Naive thymus-derived CD4-positive, alpha-beta T cell (primary cell): Measurements from ENCODE around the gene HKDC1. TPM values are rescaled to one million over a fixed set of nuclear protein-coding genes. Genes with fewer than 3 reads are reported as not detected.
A peak's percentile ranks its signal among the peaks of the same experiment; 100 is the strongest.

ENCODE experiments used
- ATAC-seq: fragments of 150-1000 bp; cut with Tn5 transposase; 2 replicates; pipeline ENCODE4 v1.10.0; 2021; ENCODE audit warnings: mild to moderate bottlenecking, moderate library complexity
- CTCF ChIA-PET: fragments of 350-600 bp; sonication (Branson Sonifier 250); formaldehyde crosslinking; loops from one replicate; lab custom pipeline; 2021; ENCODE audit warnings: antibody characterized with exemption; lab: Charles Lee
- POLR2A ChIA-PET: fragments of 350-600 bp; sonication (Branson Sonifier 250); formaldehyde crosslinking; loops from one replicate; lab custom pipeline; 2021; ENCODE audit warnings: antibody characterized with exemption, inconsistent platforms; lab: Charles Lee
- DNase-seq, 9 donors: peaks; one replicate each; pipeline versions ENCODE4 v3.0.0 to v3.0.0-alpha.2; 2020 to 2022; ENCODE audit warnings: mixed read lengths in 1 of 9
- H3K27ac ChIP-seq: one replicate; pipeline ENCODE4 v1.7.0; 2013; ENCODE audit warnings: mild to moderate bottlenecking, low read depth, low read length, moderate library complexity
- H3K27me3 ChIP-seq, 2 donors: one replicate each; pipeline ENCODE4 v1.7.0; 2013; ENCODE audit warnings: low read length in 2 of 2, mild to moderate bottlenecking in 2 of 2, moderate library complexity in 2 of 2; ENCODE audit not compliant: control insufficient read depth in 2 of 2, insufficient read depth in 2 of 2
- H3K36me3 ChIP-seq, 3 experiments: 1 replicate in 2 of 3; 2 replicates in 1 of 3; pipeline ENCODE4 v1.7.0; 2013; ENCODE audit warnings: low read length in 3 of 3, mild to moderate bottlenecking in 3 of 3, moderate library complexity in 1 of 3; ENCODE audit not compliant: insufficient read depth in 3 of 3, control insufficient read depth in 2 of 3
- H3K4me1 ChIP-seq, 2 donors: one replicate each; pipeline ENCODE4 v1.7.0; 2013; ENCODE audit warnings: low read length in 2 of 2, mild to moderate bottlenecking in 2 of 2, moderate library complexity in 1 of 2; ENCODE audit not compliant: control insufficient read depth in 2 of 2, insufficient read depth in 2 of 2
- H3K4me3 ChIP-seq: 2 replicates; pipeline ENCODE4 v1.7.0; 2013; ENCODE audit warnings: mild to moderate bottlenecking, low read length
- H3K9me3 ChIP-seq, 3 experiments: 1 replicate in 2 of 3; 2 replicates in 1 of 3; pipeline ENCODE4 v1.7.0; 2013; ENCODE audit warnings: low read length in 3 of 3; ENCODE audit not compliant: control insufficient read depth in 2 of 3
- H3K27ac Mint-ChIP-seq, 9 donors: one replicate each; pipeline ENCODE4 v1.8.0; 2020 to 2022; ENCODE audit warnings: mixed read lengths in 9 of 9, mild to moderate bottlenecking in 8 of 9, moderate library complexity in 5 of 9, inconsistent platforms in 2 of 9
- H3K27me3 Mint-ChIP-seq, 5 donors: one replicate each; pipeline ENCODE4 v1.8.0; 2021 to 2022; ENCODE audit warnings: mixed read lengths in 5 of 5, mild to moderate bottlenecking in 1 of 5
- H3K36me3 Mint-ChIP-seq, 5 donors: one replicate each; pipeline ENCODE4 v1.8.0; 2020 to 2022; ENCODE audit warnings: mixed read lengths in 5 of 5, mild to moderate bottlenecking in 3 of 5, inconsistent platforms in 1 of 5
- H3K4me1 Mint-ChIP-seq, 7 donors: one replicate each; pipeline ENCODE4 v1.8.0; 2020 to 2022; ENCODE audit warnings: mixed read lengths in 7 of 7, mild to moderate bottlenecking in 3 of 7, inconsistent platforms in 1 of 7
- H3K4me3 Mint-ChIP-seq, 10 donors: one replicate each; pipeline ENCODE4 v1.8.0; 2020 to 2022; ENCODE audit warnings: mild to moderate bottlenecking in 10 of 10, mixed read lengths in 10 of 10, moderate library complexity in 6 of 10, inconsistent platforms in 2 of 10
- H3K9me3 Mint-ChIP-seq, 11 donors: one replicate each; pipeline ENCODE4 v1.8.0; 2020 to 2022; ENCODE audit warnings: mixed read lengths in 11 of 11, mild to moderate bottlenecking in 4 of 11, inconsistent platforms in 1 of 11, moderate library complexity in 1 of 11
- intact Hi-C, 2 donors: fragments of 100-400 bp; cut with micrococcal nuclease; formaldehyde crosslinking; loops; one replicate each; pipeline ENCODE4 v1.15.1; 2023
- polyA plus RNA-seq, 2 donors: library from polyadenylated mRNA; unstranded; fragments of 300-500 nt; fragmentation: Illumina TruSeq; gene quantifications; one replicate each; pipeline ENCODE4 v1.2.3, GENCODE V29; 2021
- total RNA-seq, 6 experiments: library from RNA in 5 of 6; stranded (reverse) in 5 of 6; gene quantifications; 1 replicate in 5 of 6; 2 replicates in 1 of 6; pipeline ENCODE4 v1.2.3 and lab custom pipeline; 2021 to 2026

HKDC1 gene
- total and polyA plus RNA-seq, 7 experiments from 2014 or later, result 1.9 to 10.9 (median 4.1) TPM

DNA sequence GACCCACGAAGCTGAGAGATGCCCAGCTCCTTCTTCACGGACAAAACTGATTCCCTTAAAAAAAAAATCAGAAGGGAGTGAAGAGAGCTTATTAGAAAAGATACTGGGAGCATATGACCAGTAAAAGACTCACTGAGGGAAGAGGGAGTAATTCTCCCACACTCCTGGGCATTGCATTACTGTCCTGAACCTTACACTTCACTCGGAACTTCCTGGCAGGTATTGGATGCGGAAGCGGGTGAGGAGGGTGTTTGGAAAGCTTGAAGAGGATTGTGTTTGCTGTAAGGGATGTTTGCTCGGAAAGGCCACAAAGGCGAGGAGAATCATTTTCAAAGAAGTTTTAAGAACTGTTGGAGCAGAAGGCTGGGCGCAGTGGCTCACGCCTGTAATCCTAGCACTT, 375 bp downstream of the HKDC1 start:
- intact Hi-C loops, result no loop called here
- DNase-seq, result no peak
- ATAC-seq, result no peak
- Histone ChIP-seq H3K27ac (no peak overlapping the region), H3K9me3 (no peaks in the 10 kb centered on the region), H3K4me1 (peaks cover 15 to 36% of the 10 kb centered on the region in 2 donors), H3K27me3 (no peaks in the 10 kb centered on the region), H3K36me3 (no peaks in the 10 kb centered on the region), H3K4me3 (no peak overlapping the region)
- Mint-ChIP-seq H3K4me3 (no peak overlapping the region), H3K27me3 (peaks cover 0 to 5% (median 0%) of the 10 kb centered on the region in 5 donors), H3K4me1 (peaks cover 6 to 46% (median 19%) of the 10 kb centered on the region in 7 donors), H3K27ac (peak overlapping the region in 2 of 9 donors; percentile 59 to 78), H3K36me3 (peaks cover 0 to 1% (median 0%) of the 10 kb centered on the region in 5 donors), H3K9me3 (peaks cover 0 to under 1% (median 0%) of the 10 kb centered on the region in 11 donors)
- ChIA-PET POLR2A (no interaction called here), CTCF (interaction anchor here (0.6 kb wide), 1 partner anchor 172 kb away, joined by 3 read pairs; no protein-coding TSS in a partner anchor)

DNA sequence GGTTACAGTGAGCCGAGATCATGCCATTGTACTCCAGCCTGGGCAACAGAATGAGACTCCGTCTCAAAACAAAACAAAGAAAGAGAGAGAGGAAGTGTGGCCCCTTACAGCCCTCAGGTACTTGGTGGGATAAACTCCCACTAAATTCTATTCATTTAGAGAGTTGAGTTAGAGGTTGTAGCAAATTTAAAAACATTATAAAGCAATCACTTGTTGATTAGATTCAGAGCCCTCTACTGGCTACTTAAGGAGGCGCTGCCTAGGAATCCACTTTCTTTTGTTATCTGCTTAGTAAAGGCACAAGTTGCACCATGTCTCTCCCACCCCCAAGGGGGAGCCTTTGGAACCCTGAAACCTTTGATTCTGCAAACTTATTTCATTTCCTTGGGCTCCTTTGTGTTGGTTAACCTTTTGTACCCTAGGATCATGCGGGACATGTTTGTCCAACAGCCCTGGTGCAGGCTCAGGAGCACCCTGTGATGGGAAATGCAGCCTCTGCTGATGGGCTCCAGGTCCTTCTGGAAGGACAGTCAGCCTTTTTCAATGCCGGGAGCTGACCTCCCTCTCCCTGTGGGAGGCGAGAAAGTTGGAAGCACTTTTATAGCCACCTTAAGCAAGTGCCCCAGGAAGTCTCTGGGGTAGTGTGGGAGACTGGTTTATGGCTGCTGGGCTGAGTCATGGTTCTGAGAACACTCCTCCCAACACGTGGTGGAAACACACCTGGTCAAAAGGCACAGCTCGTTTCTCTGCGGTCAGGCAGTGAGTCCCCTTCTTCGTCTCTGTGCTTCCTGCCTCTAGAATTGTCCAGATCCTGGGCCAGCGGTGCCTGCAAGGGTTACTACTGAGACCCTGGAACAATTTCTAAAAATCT, 2.3 kb downstream of the HKDC1 start:
- H3K4me1 Mint-ChIP-seq, result peaks cover 0 to 47% (median 15%) of the 10 kb centered on the region in 7 donors
- no peaks in the 10 kb centered on the region for H3K9me3 Mint-ChIP-seq
- peak overlapping the region; percentile 34 for H3K4me3 ChIP-seq

DNA sequence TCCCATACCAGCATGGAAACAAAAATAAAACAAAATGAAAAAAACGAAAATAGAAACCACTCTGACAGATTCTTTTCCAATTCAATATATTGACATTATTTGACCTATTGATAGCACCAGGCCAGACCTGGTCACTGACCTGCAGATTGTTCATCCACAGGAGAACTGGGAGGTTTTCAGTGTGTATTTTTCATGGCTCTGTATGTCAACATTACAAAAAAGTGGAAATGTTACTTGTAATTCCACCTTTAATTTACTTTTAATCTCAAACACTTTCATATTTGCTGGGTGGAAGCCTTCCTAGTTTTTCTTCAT, 2.9 kb downstream of the HKDC1 start:
- H3K4me3 Mint-ChIP-seq, result peak overlapping the region in 3 of 10 donors; percentile 49 to 83 (median 51)

More for the DNA sequence above, 2.3 kb downstream of the HKDC1 start:
- Histone ChIP-seq H3K27ac (no peak overlapping the region), H3K27me3 (no peaks in the 10 kb centered on the region), H3K9me3 (no peaks in the 10 kb centered on the region), H3K36me3 (no peaks in the 10 kb centered on the region), H3K4me1 (peaks cover 11 to 37% of the 10 kb centered on the region in 2 donors)
- no peaks in the 10 kb centered on the region for H3K27me3 Mint-ChIP-seq
- peak overlapping the region in 4 of 10 donors; percentile 17 to 83 (median 50) for H3K4me3 Mint-ChIP-seq
- ChIA-PET CTCF (interaction anchor here (0.5 kb wide), 1 partner anchor 295 kb away, joined by 3 read pairs; no protein-coding TSS in a partner anchor), POLR2A (interaction anchor here (0.6 kb wide), 1 partner anchor 130 kb away, joined by 4 read pairs; no protein-coding TSS in a partner anchor)
- ATAC-seq, result peak; percentile 88
- H3K27ac Mint-ChIP-seq, result peak overlapping the region in 4 of 9 donors; percentile 18 to 91 (median 56)
- H3K36me3 Mint-ChIP-seq, result peaks cover 0 to 1% (median 0%) of the 10 kb centered on the region in 5 donors
- intact Hi-C loops, result loop anchor here (1.0 to 2.0 kb wide), 11 partner anchors 10 to 234 kb away; partner anchors contain the start of genes SUPV3L1 (in 2 of the 2), VPS26A (in 2 of the 2) and KIFBP (in 1 of the 2)
- peak in 8 of 9 donors; percentile 21 to 80 (median 41) for DNase-seq

DNA sequence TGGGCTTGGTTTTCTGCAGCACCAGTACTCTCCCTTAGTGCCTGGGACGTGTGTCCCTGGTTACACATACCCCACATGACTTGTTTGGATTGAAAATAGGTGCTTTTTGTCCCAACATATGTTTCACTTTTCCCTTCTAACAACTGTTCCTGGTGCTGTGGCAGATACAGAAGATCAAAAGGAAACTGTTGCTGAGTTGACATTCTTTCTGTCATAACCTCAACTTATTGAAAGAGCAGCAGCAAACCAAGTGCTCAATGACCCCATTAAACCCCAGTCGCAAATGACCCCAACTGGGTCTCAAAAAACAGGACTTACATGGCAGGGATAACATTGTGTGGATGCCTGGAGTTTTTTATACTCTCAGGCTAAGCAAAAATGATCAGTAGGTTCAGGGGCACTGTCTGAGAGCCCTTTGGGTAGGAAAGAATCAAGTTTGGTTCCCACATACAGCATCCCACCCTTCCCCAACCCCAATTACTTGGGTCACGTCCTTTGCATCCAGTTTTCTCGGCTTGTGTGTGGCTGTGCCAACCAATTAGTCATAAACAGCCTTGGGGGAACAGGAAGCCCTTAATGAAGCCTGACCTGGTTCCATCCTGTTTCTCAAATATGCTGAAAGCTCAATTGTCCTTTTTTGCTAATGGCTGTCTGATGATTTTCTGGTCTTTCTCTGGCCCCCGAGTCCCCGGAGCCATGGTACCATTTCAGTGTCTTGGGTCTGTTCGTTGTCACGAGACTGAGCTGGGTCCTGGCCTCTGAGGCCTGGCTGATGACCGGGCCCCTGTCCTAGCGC, 4.9 kb downstream of the HKDC1 start:
- ChIA-PET POLR2A (interaction anchor here (0.8 kb wide), 1 partner anchor 9 kb away, joined by 3 read pairs; no protein-coding TSS in a partner anchor), CTCF (no interaction called here)
- Mint-ChIP-seq H3K27ac (peak overlapping the region in 1 of 9 donors; percentile 87), H3K4me3 (peak overlapping the region in 1 of 10 donors; percentile 71), H3K27me3 (no peaks in the 10 kb centered on the region), H3K4me1 (peaks cover 12 to 74% (median 38%) of the 10 kb centered on the region in 7 donors), H3K36me3 (peaks cover 0 to 1% (median 0%) of the 10 kb centered on the region in 5 donors), H3K9me3 (no peaks in the 10 kb centered on the region)
- Histone ChIP-seq H3K27me3 (no peaks in the 10 kb centered on the region), H3K36me3 (no peaks in the 10 kb centered on the region), H3K27ac (no peak overlapping the region), H3K4me3 (no peak overlapping the region), H3K4me1 (peaks cover 32 to 61% of the 10 kb centered on the region in 2 donors), H3K9me3 (no peaks in the 10 kb centered on the region)
- intact Hi-C loops, result no loop called here
- ATAC-seq (no peak), DNase-seq (no peak)

More for the DNA sequence above, 2.9 kb downstream of the HKDC1 start:
- ATAC-seq (no peak), DNase-seq (no peak)
- Histone ChIP-seq H3K36me3 (no peaks in the 10 kb centered on the region), H3K27me3 (no peaks in the 10 kb centered on the region), H3K4me3 (no peak overlapping the region), H3K27ac (no peak overlapping the region), H3K9me3 (no peaks in the 10 kb centered on the region), H3K4me1 (peaks cover 16 to 43% of the 10 kb centered on the region in 2 donors)
- ChIA-PET POLR2A (no interaction called here), CTCF (interaction anchor here (0.5 kb wide), 1 partner anchor 295 kb away, joined by 3 read pairs; no protein-coding TSS in a partner anchor)
- Mint-ChIP-seq H3K9me3 (no peaks in the 10 kb centered on the region), H3K4me1 (peaks cover 0 to 53% (median 18%) of the 10 kb centered on the region in 7 donors), H3K27me3 (no peaks in the 10 kb centered on the region), H3K27ac (peak overlapping the region in 3 of 9 donors; percentile 18 to 91 (median 59)), H3K36me3 (peaks cover 0 to 1% (median 0%) of the 10 kb centered on the region in 5 donors)
- intact Hi-C loops, result loop anchor here (2.0 kb wide), 7 partner anchors 14 to 234 kb away; partner anchors contain the start of genes KIFBP (in 1 of the 2), SUPV3L1 (in 1 of the 2) and VPS26A (in 1 of the 2)

DNA sequence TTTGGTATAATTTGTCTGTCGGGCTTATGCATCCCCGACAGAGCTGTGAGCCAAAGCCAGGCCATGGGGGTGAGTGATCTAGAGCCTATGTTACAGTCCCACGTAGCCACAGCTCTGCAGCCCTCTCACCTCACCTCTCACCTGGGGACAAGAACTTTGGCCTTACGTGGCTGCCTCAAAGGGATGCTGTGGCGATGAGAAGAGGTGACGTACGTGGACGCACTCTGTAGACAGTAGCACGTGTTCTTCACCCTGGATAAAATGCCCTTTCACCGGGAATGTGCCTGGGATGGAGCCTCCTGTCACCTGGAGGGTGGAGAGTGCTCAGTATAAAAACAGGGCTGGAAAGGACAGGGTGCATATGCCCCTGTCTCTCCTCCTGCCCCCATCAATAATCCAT, 5.5 kb downstream of the HKDC1 start:
- no peaks in the 10 kb centered on the region for H3K27me3 Mint-ChIP-seq
- DNase-seq (no peak), ATAC-seq (no peak)
- H3K27ac Mint-ChIP-seq, result peak overlapping the region in 1 of 9 donors; percentile 55
- intact Hi-C loops, result no loop called here
- H3K4me1 ChIP-seq, result peaks cover 32 to 67% of the 10 kb centered on the region in 2 donors
- H3K4me3 Mint-ChIP-seq, result peak overlapping the region in 1 of 10 donors; percentile 14
- no peak overlapping the region for H3K4me3 ChIP-seq
- POLR2A ChIA-PET, result interaction anchor here (0.8 kb wide), 1 partner anchor 8 kb away, joined by 3 read pairs; no protein-coding TSS in a partner anchor
- no peaks in the 10 kb centered on the region for H3K9me3 Mint-ChIP-seq
- CTCF ChIA-PET, result no interaction called here
- no peaks in the 10 kb centered on the region for H3K27me3 ChIP-seq
- H3K27ac ChIP-seq, result no peak overlapping the region
- peaks cover 12 to 74% (median 38%) of the 10 kb centered on the region in 7 donors for H3K4me1 Mint-ChIP-seq
- no peaks in the 10 kb centered on the region for H3K36me3 ChIP-seq
- no peaks in the 10 kb centered on the region for H3K9me3 ChIP-seq
- peaks cover 0 to 1% (median 0%) of the 10 kb centered on the region in 5 donors for H3K36me3 Mint-ChIP-seq
